ENCODE data around the gene HAVCR1.
"Not testable (repeated sequence)": the region's sequence is repeated elsewhere in the genome, so short reads cannot be mapped to it uniquely, and the experiment has no call there.

GRCh38 chr5:157014143-157014542 lies 44.8 kb downstream of the HAVCR1 start:
- not testable (repeated sequence) for TF ChIP-seq FOXK2 (IDR thresholded peaks at IDR 0.05); BHLHE40 (IDR thresholded peaks at IDR 0.05; ENCODE audit: borderline replicate concordance); NFRKB (IDR thresholded peaks at IDR 0.05); PKNOX1 (IDR thresholded peaks at IDR 0.05)

All from HEK293T (cell line).